Neuronal stem cell (in vitro differentiated cells): ENCODE data around the gene KHDC1.

Source experiments
- DNase-seq: peaks from one replicate; pipeline ENCODE4 v3.0.0-alpha.2; 2013; ENCODE audit warnings: low spot score
- H2AFZ ChIP-seq: one replicate; pipeline ENCODE4 v1.6.1; 2013; ENCODE audit warnings: mild to moderate bottlenecking, low read length, inconsistent platforms
- H2AK5ac ChIP-seq: 2 replicates; pipeline ENCODE4 v1.6.1; 2013; ENCODE audit warnings: low read depth, mild to moderate bottlenecking, inconsistent platforms, low read length, moderate library complexity, mixed read lengths
- H2BK120ac ChIP-seq: 2 replicates; pipeline ENCODE4 v1.6.1; 2013; ENCODE audit warnings: low read depth, mild to moderate bottlenecking, inconsistent platforms, low read length, moderate library complexity, mixed read lengths
- H2BK12ac ChIP-seq: one replicate; pipeline ENCODE4 v1.6.1; 2013; ENCODE audit warnings: low read length, inconsistent platforms
- H2BK15ac ChIP-seq: 2 replicates; pipeline ENCODE4 v1.6.1; 2013; ENCODE audit warnings: mild to moderate bottlenecking, low read length, inconsistent platforms, mixed read lengths
- H2BK5ac ChIP-seq: one replicate; pipeline ENCODE4 v1.6.1; 2013; ENCODE audit warnings: inconsistent platforms, mild to moderate bottlenecking, low read length, moderate library complexity
- H3K14ac ChIP-seq: one replicate; pipeline ENCODE4 v1.6.1; 2013; ENCODE audit warnings: low read length, inconsistent platforms
- H3K18ac ChIP-seq: 2 replicates; pipeline ENCODE4 v1.6.1; 2013; ENCODE audit warnings: low read length, inconsistent platforms
- H3K23ac ChIP-seq: 2 replicates; pipeline ENCODE4 v1.6.1; 2013; ENCODE audit warnings: low read depth, mild to moderate bottlenecking, mixed read lengths, low read length, inconsistent platforms; ENCODE audit not compliant: poor library complexity
- H3K27ac ChIP-seq: replicated peaks from 3 replicates; pipeline ENCODE4 v1.5.1; 2013; ENCODE audit warnings: low read length, inconsistent platforms
- H3K27me3 ChIP-seq, 3 experiments: 2 replicates each; pipeline ENCODE4 v1.6.1; 2013; ENCODE audit warnings: low read length in 3 of 3, mild to moderate bottlenecking in 2 of 3, inconsistent platforms in 1 of 3, low read depth in 1 of 3, mixed read lengths in 1 of 3, moderate library complexity in 1 of 3; ENCODE audit not compliant: control insufficient read depth in 3 of 3, insufficient read depth in 3 of 3
- H3K36me3 ChIP-seq, 2 donors: replicated peaks in 1 of 2; 2 replicates each; pipeline ENCODE4 v1.6.1; 2013; ENCODE audit warnings: low read length in 2 of 2; ENCODE audit not compliant: control insufficient read depth in 2 of 2, insufficient read depth in 2 of 2
- H3K4ac ChIP-seq: 2 replicates; pipeline ENCODE4 v1.6.1; 2013; ENCODE audit warnings: inconsistent platforms, mild to moderate bottlenecking, low read length, moderate library complexity
- H3K4me1 ChIP-seq, 2 donors: 1 replicate in 1 of 2; 2 replicates in 1 of 2; pipeline ENCODE4 v1.6.1; 2013; ENCODE audit warnings: low read length in 2 of 2, low read depth in 1 of 2; ENCODE audit not compliant: control insufficient read depth in 2 of 2, insufficient read depth in 1 of 2
- H3K4me2 ChIP-seq: one replicate; pipeline ENCODE4 v1.6.1; 2013; ENCODE audit warnings: mild to moderate bottlenecking, low read length, inconsistent platforms; ENCODE audit not compliant: insufficient read depth, poor library complexity, severe bottlenecking
- H3K4me3 ChIP-seq, 2 donors: 2 replicates each; pipeline ENCODE4 v1.5.1; 2013; ENCODE audit warnings: low read length in 2 of 2, mild to moderate bottlenecking in 2 of 2, inconsistent platforms in 1 of 2, moderate library complexity in 1 of 2
- H3K79me1 ChIP-seq: one replicate; pipeline ENCODE4 v1.6.1; 2013; ENCODE audit warnings: low read depth, mild to moderate bottlenecking, inconsistent platforms, low read length, moderate library complexity
- H3K9ac ChIP-seq: one replicate; pipeline ENCODE4 v1.6.1; 2013; ENCODE audit warnings: mild to moderate bottlenecking, low read depth, low read length, inconsistent platforms; ENCODE audit not compliant: poor library complexity
- H3K9me3 ChIP-seq, 2 donors: replicated peaks in 1 of 2; 2 replicates each; pipeline versions ENCODE3 to v1.6.1; 2013; ENCODE audit warnings: low read length in 2 of 2, mild to moderate bottlenecking in 2 of 2, inconsistent platforms in 1 of 2, low read depth in 1 of 2, mixed read lengths in 1 of 2, moderate library complexity in 1 of 2; ENCODE audit not compliant: control insufficient read depth in 2 of 2, insufficient read depth in 1 of 2
- H4K8ac ChIP-seq: one replicate; pipeline ENCODE4 v1.6.1; 2013; ENCODE audit warnings: low read depth, mild to moderate bottlenecking, inconsistent platforms, low read length, moderate library complexity
- H4K91ac ChIP-seq: one replicate; pipeline ENCODE4 v1.6.1; 2013; ENCODE audit warnings: low read length, low read depth, mild to moderate bottlenecking, inconsistent platforms; ENCODE audit not compliant: poor library complexity
- WGBS, 2 donors: extraction: QIAGEN DNeasy Blood & Tissue Kit; methylation state at CpG; one replicate each; pipeline ENCODE4 v1.1.7; 2013; ENCODE audit warnings: missing lambda C conversion rate in 2 of 2, mixed read lengths in 1 of 2; ENCODE audit not compliant: insufficient read length in 2 of 2, insufficient replicate concordance in 1 of 2; ENCODE audit errors: extremely low coverage in 2 of 2; 5-methylcytosine and 5-hydroxymethylcytosine counted together

KHDC1 gene

GRCh38 chr6:73225396-73225795, 37.6 kb downstream of the KHDC1 start, which contains the start of gene KHDC1L:
Gene KHDC1L, minus strand, starts transcription at chr6:73225496. Its CDS starts 88 bp downstream, at chr6:73225408.
- Histone ChIP-seq H3K4me3 (no peak within 1 kb of the TSS), H3K79me1 (peaks cover 2% of the 10 kb centered on the region), H2BK15ac (no peak within 1 kb of the TSS), H2AK5ac (no peak within 1 kb of the TSS), H3K27ac (no peak within 1 kb of the TSS), H2BK120ac (no peak within 1 kb of the TSS), H2BK12ac (no peak within 1 kb of the TSS), H3K9me3 (peaks cover 0 to 4% of the 10 kb centered on the region in 2 donors), H3K27me3 (peaks cover 0 to 2% (median 0%) of the 10 kb centered on the region in 3 experiments), H2AFZ (no peak within 1 kb of the TSS), H4K91ac (no peak within 1 kb of the TSS), H3K4me2 (no peak within 1 kb of the TSS), H3K23ac (no peak within 1 kb of the TSS), H3K9ac (no peak within 1 kb of the TSS), H3K4ac (no peak within 1 kb of the TSS), H2BK5ac (peak within 1 kb of the TSS; percentile 75), H3K36me3 (no peaks in the 10 kb centered on the region), H3K14ac (no peak within 1 kb of the TSS), H3K18ac (no peak within 1 kb of the TSS), H3K4me1 (no peaks in the 10 kb centered on the region), H4K8ac (no peak within 1 kb of the TSS)
- no peak for DNase-seq
- WGBS, 2 donors: no CpG with 5 or more reads among the region's 4 CpGs

DNA sequence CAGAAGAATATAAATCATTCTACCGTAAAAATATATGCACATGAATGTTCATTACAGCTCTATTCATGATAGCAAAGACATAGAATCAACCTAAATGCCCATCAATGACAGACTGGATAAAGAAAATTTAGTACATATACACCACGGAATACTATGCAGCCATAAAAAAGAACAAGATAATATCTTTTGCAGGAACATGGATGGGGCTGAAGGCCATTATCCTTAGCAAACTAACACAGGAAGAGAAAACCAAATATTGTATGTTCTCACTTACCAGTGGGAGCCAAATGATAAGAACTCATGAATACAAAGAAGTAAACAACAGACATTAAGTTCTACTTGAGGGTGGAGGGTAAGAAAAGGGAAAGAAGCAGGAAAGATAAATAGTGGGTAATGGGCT, 46.1 kb downstream of the KHDC1 start:
- no peak overlapping the region for H2BK15ac ChIP-seq
- H4K8ac ChIP-seq: no peak overlapping the region
- H2BK12ac ChIP-seq: no peak overlapping the region
- no peaks in the 10 kb centered on the region for H3K27me3 ChIP-seq
- H3K4me1 ChIP-seq: no peaks in the 10 kb centered on the region
- H3K4ac ChIP-seq: no peak overlapping the region
- DNase-seq: no peak
- no peaks in the 10 kb centered on the region for H3K9me3 ChIP-seq
- no peak overlapping the region for H2AFZ ChIP-seq
- H3K4me2 ChIP-seq: no peak overlapping the region
- WGBS, 2 donors: no CpG with 5 or more reads among the region's 2 CpGs
- no peak overlapping the region for H3K27ac ChIP-seq
- H3K79me1 ChIP-seq: no peaks in the 10 kb centered on the region
- no peak overlapping the region for H2AK5ac ChIP-seq
- H3K18ac ChIP-seq: no peak overlapping the region
- no peak overlapping the region for H3K23ac ChIP-seq
- no peak overlapping the region for H3K9ac ChIP-seq
- H3K4me3 ChIP-seq: no peak overlapping the region
- no peak overlapping the region for H4K91ac ChIP-seq
- no peaks in the 10 kb centered on the region for H3K36me3 ChIP-seq
- no peak overlapping the region for H2BK5ac ChIP-seq
- no peak overlapping the region for H3K14ac ChIP-seq
- H2BK120ac ChIP-seq: no peak overlapping the region

- Histone ChIP-seq H3K18ac (no peak overlapping the region), H2BK5ac (no peak overlapping the region), H2BK12ac (no peak overlapping the region), H3K4ac (no peak overlapping the region), H2AFZ (no peak overlapping the region), H3K9me3 (peaks cover 0 to 1% of the 10 kb centered on the region in 2 donors), H3K4me2 (no peak overlapping the region), H3K27ac (no peak overlapping the region), H3K79me1 (no peaks in the 10 kb centered on the region), H3K9ac (no peak overlapping the region), H3K4me3 (no peak overlapping the region), H3K23ac (no peak overlapping the region), H2BK120ac (no peak overlapping the region), H2AK5ac (no peak overlapping the region), H2BK15ac (no peak overlapping the region), H3K4me1 (no peaks in the 10 kb centered on the region), H3K27me3 (no peaks in the 10 kb centered on the region), H3K14ac (peak overlapping the region; percentile 59), H3K36me3 (no peaks in the 10 kb centered on the region), H4K91ac (no peak overlapping the region), H4K8ac (no peak overlapping the region)
- no CpG with 5 or more reads among the region's 9 CpGs for WGBS, 2 donors
- no peak for DNase-seq
These were observed 53.9 kb downstream of the KHDC1 start for GRCh38 chr6:73209117-73209516.

DNA sequence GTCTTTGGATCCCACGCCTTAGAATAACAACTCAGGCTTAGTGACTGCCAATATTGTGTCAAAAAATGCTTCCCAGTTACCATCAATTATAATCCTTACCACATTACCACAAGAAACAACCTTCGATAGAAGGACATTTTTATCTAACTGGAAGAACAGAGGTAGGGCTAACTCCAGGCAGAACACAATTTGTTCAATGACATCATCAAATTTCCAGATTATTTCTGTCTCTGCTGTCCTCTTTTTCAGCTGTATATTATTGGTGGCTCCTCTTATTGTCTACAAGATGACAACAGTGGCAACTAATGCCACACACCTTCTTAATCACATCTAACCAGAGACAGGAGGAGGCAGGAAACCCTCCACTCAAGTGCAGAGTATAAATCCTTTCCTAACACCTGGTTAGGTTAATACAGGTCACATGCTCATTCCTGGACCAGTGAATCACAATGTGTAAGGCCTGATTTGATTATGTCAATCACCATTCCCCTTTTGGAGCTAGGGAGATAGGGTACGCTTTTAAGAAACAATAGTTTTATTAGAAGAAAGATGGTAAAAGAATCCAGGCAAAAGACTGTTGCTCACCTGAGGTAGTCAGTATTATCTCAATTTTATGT, 55.7 kb downstream of the KHDC1 start:
- Histone ChIP-seq H3K4me2 (no peak overlapping the region), H2BK12ac (no peak overlapping the region), H2BK5ac (no peak overlapping the region), H3K27me3 (no peaks in the 10 kb centered on the region), H3K36me3 (no peaks in the 10 kb centered on the region), H3K4me1 (no peaks in the 10 kb centered on the region), H3K18ac (no peak overlapping the region), H4K91ac (no peak overlapping the region), H3K23ac (no peak overlapping the region), H3K14ac (no peak overlapping the region), H3K4me3 (no peak overlapping the region), H2AK5ac (no peak overlapping the region), H3K9ac (no peak overlapping the region), H3K4ac (no peak overlapping the region), H3K27ac (no peak overlapping the region), H4K8ac (no peak overlapping the region), H2BK120ac (no peak overlapping the region), H2AFZ (no peak overlapping the region), H3K79me1 (no peaks in the 10 kb centered on the region), H2BK15ac (no peak overlapping the region), H3K9me3 (peaks cover 0 to 1% of the 10 kb centered on the region in 2 donors)
- WGBS, 2 donors: no CpG with 5 or more reads among the region's 3 CpGs
- DNase-seq: no peak
